HG03095 (cell line): ENCODE measurements around the gene ZNF556.
"Not testable (repeated sequence)": the region's sequence is repeated elsewhere in the genome, so short reads cannot be mapped to it uniquely, and the experiment has no call there.

Source experiments
- ATAC-seq: cut with Tn5 transposase; IDR thresholded peaks from one replicate; pipeline ENCODE4 v1.9.1; 2021; ENCODE audit warnings: moderate library complexity; ENCODE audit not compliant: unreplicated experiment

Gene ZNF556

DNA sequence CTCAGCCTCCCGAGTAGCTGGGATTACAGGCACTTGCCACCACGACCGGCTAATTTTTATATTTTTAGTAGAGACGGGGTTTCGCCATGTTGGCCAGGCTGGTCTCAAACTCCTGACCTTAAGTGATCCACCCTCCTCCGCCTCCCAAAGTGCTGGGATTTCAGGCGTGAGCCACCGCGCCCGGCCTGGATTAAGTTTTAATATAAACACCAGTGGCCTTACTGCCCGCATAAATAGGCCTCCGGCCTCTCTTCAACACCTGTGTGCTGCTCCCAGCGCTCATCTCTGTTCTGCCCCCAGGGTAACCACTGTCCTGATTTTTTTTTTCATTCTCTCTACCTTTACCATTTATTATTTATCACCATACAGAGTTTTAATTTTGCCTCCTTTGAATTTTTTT is 36.2 kb downstream of the ZNF556 start:
- not testable (repeated sequence) for ATAC-seq

DNA sequence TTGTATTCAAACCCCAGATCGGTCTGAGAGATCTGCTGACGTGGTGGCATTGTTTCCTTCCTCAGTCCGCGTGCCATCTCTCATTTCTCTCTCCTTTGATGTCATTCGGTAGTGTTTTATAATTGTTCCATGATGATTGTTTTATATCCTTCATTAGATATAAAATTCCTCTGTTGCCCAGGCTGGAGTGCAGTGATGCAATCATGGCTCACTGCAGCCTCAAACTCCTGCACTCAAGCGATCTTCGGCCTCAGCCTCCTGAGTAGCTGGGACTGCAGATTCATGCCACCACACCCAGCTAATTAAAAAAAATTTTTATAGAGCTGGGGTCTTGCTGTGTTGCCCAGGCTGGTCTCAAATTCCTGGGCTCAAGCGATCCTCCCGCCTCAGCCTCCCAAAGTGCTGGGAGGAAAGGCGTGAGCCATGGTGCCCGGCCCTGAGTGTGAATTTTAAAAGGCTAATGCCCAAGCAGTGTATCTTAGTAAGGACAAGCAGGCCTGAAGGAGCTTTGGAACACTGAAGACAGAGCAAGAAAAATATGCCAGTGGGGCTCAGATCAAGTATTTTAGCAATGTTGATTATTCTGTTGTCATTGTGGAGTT is 38.9 kb downstream of the ZNF556 start:
- no peak for ATAC-seq

DNA sequence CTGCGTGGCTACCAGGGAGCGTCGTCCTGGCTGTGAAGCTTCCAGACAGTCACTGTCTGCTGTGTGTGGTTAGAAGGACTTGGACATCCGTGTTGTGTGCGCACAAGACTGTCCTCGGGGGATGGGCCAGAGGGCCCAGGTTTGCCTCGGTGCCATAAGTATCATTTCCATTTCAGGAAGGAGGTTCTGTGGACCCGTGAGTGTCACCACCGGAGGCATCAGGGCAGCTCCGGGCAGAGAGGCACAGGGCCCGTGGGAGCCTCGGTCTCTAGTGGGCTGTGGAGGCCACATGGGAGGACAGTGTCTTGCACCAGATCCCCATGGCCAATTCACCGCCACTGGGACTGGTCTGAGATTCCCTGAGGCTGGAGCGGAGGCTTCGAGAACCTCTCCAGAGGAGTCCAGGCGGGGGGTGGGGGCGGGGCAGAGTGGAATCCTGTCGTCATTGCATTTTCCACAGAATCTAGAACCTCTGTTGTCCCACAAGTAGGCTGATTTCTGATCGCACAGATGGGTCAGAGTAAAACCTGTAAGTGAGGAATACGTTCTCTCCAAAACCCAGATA is 39.6 kb downstream of the ZNF556 start:
- no peak for ATAC-seq

DNA sequence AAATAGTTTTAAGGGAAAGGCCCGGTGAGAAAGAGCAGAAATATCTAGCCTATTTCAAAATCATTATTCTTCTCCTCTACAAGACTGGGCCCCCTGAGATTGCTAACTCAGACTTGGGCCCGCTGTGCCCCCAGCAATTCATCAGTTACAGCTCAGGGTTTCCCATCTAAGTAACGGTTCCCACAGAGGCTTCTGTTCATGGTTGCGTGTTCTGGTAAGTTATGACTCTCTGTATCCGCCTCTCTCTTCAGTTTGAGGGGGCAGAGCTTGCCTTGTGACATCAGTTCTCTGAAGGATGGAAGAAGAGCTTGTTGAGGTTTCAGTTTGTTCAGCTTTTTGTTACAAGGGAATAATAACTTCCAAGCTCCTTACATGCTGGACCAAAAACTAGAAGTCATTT is 45.2 kb downstream of the ZNF556 start:
- ATAC-seq = no peak

DNA sequence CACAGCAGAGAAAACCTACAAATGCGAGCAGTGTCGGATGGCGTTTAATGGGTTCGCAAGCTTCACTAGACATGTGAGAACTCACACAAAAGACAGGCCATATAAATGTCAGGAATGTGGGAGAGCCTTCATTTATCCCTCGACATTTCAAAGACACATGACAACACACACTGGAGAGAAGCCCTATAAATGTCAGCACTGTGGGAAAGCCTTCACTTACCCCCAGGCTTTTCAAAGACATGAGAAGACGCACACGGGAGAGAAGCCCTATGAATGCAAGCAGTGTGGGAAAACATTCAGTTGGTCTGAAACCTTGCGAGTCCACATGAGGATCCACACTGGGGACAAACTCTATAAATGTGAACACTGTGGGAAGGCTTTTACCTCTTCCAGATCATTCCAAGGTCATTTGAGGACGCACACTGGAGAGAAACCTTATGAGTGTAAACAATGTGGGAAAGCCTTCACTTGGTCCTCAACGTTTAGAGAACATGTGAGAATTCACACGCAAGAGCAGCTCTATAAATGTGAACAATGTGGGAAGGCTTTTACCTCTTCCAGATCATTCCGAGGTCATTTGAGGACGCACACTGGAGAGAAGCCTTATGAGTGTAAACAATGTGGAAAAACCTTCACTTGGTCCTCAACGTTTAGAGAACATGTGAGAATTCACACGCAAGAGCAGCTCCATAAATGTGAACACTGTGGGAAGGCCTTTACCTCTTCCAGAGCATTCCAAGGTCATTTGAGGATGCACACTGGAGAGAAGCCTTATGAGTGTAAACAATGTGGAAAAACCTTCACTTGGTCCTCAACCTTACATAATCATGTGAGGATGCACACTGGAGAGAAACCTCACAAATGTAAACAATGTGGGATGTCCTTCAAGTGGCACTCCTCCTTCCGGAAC is 50.4 kb downstream of the ZNF556 start:
- ATAC-seq = no peak

DNA sequence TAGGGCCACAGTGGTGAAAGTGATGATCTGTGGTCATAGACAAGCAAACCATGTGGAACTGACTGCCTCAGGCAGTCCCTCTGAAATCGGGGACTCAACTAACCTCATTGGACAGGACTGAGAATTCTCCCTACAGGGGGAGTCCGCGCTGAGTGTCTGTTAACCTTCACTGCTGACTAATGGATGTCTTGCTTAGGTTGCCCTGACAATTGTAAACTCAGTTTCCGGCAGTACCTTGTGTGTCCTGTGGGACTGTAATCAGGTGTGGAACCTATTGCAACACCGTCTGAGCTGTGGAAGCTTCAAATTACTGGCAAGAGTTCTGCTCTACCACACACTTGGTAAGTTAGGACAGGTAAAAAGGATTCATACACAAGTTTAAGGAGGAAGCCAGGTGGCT is 55.9 kb downstream of the ZNF556 start:
- ATAC-seq = no peak

DNA sequence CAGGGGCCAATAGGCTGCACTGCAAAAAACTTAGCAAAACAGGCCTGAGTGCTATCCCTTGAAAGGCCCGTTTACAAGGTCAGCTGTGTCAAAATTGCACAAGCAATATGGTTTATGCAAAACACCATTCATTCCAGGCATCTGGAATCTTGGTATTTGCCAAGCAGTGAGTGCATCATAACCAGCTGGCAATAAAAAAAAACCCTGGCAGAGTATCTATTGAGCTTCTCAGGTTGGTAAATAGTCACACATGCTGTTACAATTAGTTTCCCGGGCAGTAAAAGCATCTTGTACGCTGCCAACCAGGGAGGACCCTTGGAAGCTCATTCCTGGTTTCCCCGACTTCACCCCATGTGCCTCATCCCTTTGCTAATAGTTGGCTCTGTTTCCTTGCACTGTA is 56.4 kb downstream of the ZNF556 start:
- no peak for ATAC-seq

DNA sequence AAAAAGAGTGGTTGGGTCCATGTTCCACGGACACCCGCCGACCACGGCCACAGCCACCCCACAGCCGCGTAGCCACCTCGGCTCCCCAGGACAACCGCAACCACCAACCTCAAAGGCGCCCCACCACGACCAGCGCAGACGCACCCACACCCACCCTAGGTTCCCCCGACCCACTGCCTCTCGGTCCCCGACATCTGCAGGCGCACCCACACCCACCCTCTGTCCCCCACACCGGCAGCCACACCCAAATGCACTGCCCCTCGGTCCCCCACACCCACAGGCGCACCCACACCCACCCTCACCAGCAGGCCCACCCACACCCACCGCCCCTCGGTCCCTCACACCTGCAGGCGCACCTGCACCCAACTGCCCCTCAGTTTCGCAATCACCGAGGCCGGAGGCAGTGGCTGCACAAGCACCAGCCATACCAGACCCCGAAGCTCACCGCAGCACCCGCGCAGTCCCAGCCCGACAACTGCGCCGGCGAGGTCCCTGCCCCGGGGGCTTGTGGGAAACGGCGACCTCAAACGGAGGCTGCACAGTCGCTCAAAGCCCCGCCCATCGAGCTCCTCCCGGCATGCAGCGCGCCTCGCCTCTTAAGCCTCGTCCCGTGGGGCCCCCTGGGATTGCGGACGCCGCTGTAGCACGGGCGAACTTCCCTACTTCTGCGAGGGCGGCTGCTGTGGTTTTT is 59.4 kb downstream of the ZNF556 start:
- no peak for ATAC-seq

DNA sequence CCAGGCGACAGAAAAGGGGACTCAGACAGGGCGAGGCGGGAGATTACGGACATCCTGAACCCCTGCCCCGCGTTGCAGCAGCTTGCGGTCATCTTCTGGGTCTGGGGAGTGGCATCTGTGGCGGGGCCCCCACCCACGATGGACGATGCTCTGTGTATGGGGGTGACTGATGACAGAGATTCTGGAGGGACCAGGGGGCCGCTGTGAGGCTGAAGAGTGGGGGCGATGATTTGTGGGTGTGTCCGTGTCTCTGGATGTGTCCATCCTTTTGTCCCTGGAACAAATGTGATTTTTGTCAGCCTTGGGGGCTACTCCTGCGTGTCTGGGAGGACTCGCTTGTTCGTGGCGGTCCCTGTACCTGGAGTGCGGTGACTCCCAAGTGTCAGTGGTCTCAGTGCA is 59.9 kb downstream of the ZNF556 start:
- ATAC-seq = no peak
